ENCODE measurements around the gene PCGF2. TPM values are rescaled to one million over a fixed set of nuclear protein-coding genes. Genes with fewer than 3 reads are reported as not detected.

The PCGF2 gene
- total and polyA plus RNA-seq, 9 of the 15 experiments (the other 6 are each of a cell fraction or from before 2014, with no cell fraction given) = 1.3 to 33.4 (median 7.0) TPM

- 0 out of 2 replicates have a peak, but pooled peaks have one; percentile 47 for TF ChIP-seq POLR2AphosphoS2 (IDR thresholded peaks at IDR 0.05; ENCODE audit: low read length)
- TF ChIP-seq ZNF347 (CRISPR knock-in tag; IDR thresholded peaks at IDR 0.05; ENCODE audit: low read depth) = no peak
- TF ChIP-seq GTF2E2 (tag; IDR thresholded peaks at IDR 0.05) = no peak
- TF ChIP-seq YY1 (IDR thresholded peaks at IDR 0.05; ENCODE audit: borderline replicate concordance in 1 of 3, control insufficient read depth in 1 of 3, extremely low read depth in 1 of 3, insufficient read depth in 3 of 3, insufficient read length in 1 of 3, insufficient replicate concordance in 2 of 3, low read depth in 1 of 3, low read length in 2 of 3) = peak in 2 of 3 experiments; percentile 44 to 63
- TF ChIP-seq DMBX1 (CRISPR knock-in tag; IDR thresholded peaks at IDR 0.05; ENCODE audit: borderline replicate concordance) = no peak
- no peak for TF ChIP-seq MXD1 (CRISPR knock-in tag; IDR thresholded peaks at IDR 0.05; ENCODE audit: borderline replicate concordance, poor library complexity, severe bottlenecking)
- no peak for TF ChIP-seq ZNF217 (CRISPR knock-in tag; IDR thresholded peaks at IDR 0.05)
- TF ChIP-seq RFX5 (IDR thresholded peaks at IDR 0.05; ENCODE audit: low read depth, low read length) = no peak
- TF ChIP-seq, protein P1, sequence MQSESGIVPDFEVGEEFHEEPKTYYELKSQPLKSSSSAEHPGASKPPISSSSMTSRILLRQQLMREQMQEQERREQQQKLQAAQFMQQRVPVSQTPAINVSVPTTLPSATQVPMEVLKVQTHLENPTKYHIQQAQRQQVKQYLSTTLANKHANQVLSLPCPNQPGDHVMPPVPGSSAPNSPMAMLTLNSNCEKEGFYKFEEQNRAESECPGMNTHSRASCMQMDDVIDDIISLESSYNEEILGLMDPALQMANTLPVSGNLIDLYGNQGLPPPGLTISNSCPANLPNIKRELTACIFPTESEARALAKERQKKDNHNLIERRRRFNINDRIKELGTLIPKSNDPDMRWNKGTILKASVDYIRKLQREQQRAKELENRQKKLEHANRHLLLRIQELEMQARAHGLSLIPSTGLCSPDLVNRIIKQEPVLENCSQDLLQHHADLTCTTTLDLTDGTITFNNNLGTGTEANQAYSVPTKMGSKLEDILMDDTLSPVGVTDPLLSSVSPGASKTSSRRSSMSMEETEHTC (IDR thresholded peaks at IDR 0.05) = no peak
- no peak for TF ChIP-seq HMG20A (CRISPR knock-in tag; conservative IDR thresholded peaks at IDR 0.05)
- no peak for TF ChIP-seq BCOR (IDR thresholded peaks at IDR 0.05)
- TF ChIP-seq, protein P2, sequence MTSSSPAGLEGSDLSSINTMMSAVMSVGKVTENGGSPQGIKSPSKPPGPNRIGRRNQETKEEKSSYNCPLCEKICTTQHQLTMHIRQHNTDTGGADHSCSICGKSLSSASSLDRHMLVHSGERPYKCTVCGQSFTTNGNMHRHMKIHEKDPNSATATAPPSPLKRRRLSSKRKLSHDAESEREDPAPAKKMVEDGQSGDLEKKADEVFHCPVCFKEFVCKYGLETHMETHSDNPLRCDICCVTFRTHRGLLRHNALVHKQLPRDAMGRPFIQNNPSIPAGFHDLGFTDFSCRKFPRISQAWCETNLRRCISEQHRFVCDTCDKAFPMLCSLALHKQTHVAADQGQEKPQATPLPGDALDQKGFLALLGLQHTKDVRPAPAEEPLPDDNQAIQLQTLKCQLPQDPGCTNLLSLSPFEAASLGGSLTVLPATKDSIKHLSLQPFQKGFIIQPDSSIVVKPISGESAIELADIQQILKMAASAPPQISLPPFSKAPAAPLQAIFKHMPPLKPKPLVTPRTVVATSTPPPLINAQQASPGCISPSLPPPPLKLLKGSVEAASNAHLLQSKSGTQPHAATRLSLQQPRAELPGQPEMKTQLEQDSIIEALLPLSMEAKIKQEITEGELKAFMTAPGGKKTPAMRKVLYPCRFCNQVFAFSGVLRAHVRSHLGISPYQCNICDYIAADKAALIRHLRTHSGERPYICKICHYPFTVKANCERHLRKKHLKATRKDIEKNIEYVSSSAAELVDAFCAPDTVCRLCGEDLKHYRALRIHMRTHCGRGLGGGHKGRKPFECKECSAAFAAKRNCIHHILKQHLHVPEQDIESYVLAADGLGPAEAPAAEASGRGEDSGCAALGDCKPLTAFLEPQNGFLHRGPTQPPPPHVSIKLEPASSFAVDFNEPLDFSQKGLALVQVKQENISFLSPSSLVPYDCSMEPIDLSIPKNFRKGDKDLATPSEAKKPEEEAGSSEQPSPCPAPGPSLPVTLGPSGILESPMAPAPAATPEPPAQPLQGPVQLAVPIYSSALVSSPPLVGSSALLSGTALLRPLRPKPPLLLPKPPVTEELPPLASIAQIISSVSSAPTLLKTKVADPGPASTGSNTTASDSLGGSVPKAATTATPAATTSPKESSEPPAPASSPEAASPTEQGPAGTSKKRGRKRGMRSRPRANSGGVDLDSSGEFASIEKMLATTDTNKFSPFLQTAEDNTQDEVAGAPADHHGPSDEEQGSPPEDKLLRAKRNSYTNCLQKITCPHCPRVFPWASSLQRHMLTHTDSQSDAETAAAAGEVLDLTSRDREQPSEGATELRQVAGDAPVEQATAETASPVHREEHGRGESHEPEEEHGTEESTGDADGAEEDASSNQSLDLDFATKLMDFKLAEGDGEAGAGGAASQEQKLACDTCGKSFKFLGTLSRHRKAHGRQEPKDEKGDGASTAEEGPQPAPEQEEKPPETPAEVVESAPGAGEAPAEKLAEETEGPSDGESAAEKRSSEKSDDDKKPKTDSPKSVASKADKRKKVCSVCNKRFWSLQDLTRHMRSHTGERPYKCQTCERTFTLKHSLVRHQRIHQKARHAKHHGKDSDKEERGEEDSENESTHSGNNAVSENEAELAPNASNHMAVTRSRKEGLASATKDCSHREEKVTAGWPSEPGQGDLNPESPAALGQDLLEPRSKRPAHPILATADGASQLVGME (CRISPR knock-in tag; IDR thresholded peaks at IDR 0.05) = no peak
- TF ChIP-seq SRSF9 (IDR thresholded peaks at IDR 0.05; ENCODE audit: borderline replicate concordance, low read depth, low read length) = no peak
- no peak for TF ChIP-seq GABPB1 (CRISPR knock-in tag; IDR thresholded peaks at IDR 0.05)
- peak; percentile 75 for TF ChIP-seq ZFX (CRISPR knock-in tag; IDR thresholded peaks at IDR 0.05)
- no peak for TF ChIP-seq ZNF408 (CRISPR knock-in tag; IDR thresholded peaks at IDR 0.05; ENCODE audit: low read depth)
- no peak for TF ChIP-seq MCM2 (IDR thresholded peaks at IDR 0.05; ENCODE audit: low read depth)
- peak; percentile 87 for TF ChIP-seq CTBP1 (IDR thresholded peaks at IDR 0.05; ENCODE audit: borderline replicate concordance)
- peak; percentile 46; the same call in 1 of the 2 replicates for TF ChIP-seq CREM (IDR thresholded peaks at IDR 0.05; ENCODE audit: low read depth)
- no peak for TF ChIP-seq IFI16 (CRISPR knock-in tag; IDR thresholded peaks at IDR 0.05)
- TF ChIP-seq ZNF778 (CRISPR knock-in tag; IDR thresholded peaks at IDR 0.05) = no peak
- TF ChIP-seq MEF2A (IDR thresholded peaks at IDR 0.05; ENCODE audit: control insufficient read depth, low read depth, low read length) = no peak
Observed at GRCh38 chr17:38729886-38730525, 18.1 kb downstream of the PCGF2 start, which contains the start of gene CISD3 (continued).

All from K562 (cell line).